HG03520 (cell line): Measurements from ENCODE around the gene CCDC141.
A peak's percentile ranks its signal among the peaks of the same experiment; 100 is the strongest.

Experiments used
- ATAC-seq: cut with Tn5 transposase; IDR thresholded peaks from one replicate; pipeline ENCODE4 v1.9.1; 2021; ENCODE audit warnings: mild to moderate bottlenecking, moderate library complexity; ENCODE audit not compliant: unreplicated experiment

The CCDC141 gene

GRCh38 chr2:178787934-178788333, 262.0 kb downstream of the CCDC141 start:
- ATAC-seq, result no peak

GRCh38 chr2:178787155-178787554, 262.8 kb downstream of the CCDC141 start:
- no peak for ATAC-seq

- ATAC-seq, result no peak
These were observed 266.0 kb downstream of the CCDC141 start for GRCh38 chr2:178783889-178784288.

- peak; percentile 64 for ATAC-seq
These were observed 267.7 kb downstream of the CCDC141 start for GRCh38 chr2:178782236-178782635.
